WTC11 (cell line): Measurements from ENCODE around the gene GATAD2A. TPM values are rescaled to one million over a fixed set of nuclear protein-coding genes. Genes with fewer than 3 reads are reported as not detected.

Experiments used
- ATAC-seq: fragments of 200-7000 bp; cut with Tn5 transposase; 2 replicates; pipeline ENCODE4 v1.10.0; 2021; ENCODE audit warnings: mild to moderate bottlenecking, moderate library complexity
- CTCF ChIA-PET: fragments of 300-600 bp; sonication (Branson Sonifier 250); formaldehyde crosslinking; loops from one replicate; lab custom pipeline; 2021; ENCODE audit warnings: antibody characterized with exemption; lab: Charles Lee
- POLR2A ChIA-PET: fragments of 350-600 bp; sonication (Branson Sonifier 250); formaldehyde crosslinking; loops from one replicate; lab custom pipeline; 2021; ENCODE audit warnings: antibody characterized with exemption; lab: Charles Lee
- DNase-seq: peaks from one replicate; pipeline ENCODE4 v3.0.0; 2021; ENCODE audit warnings: low spot score
- H3K27ac Mint-ChIP-seq: 2 replicates; pipeline ENCODE4 v1.8.0; 2021; ENCODE audit warnings: mixed read lengths
- H3K27me3 Mint-ChIP-seq: 2 replicates; pipeline ENCODE4 v1.8.0; 2021; ENCODE audit warnings: low read depth, mild to moderate bottlenecking, moderate library complexity, mixed read lengths
- H3K36me3 Mint-ChIP-seq: 2 replicates; pipeline ENCODE4 v1.8.0; 2021; ENCODE audit warnings: mixed read lengths
- H3K4me1 Mint-ChIP-seq: 2 replicates; pipeline ENCODE4 v1.8.0; 2022; ENCODE audit warnings: mixed read lengths
- H3K4me3 Mint-ChIP-seq: 2 replicates; pipeline ENCODE4 v1.8.0; 2021; ENCODE audit warnings: mild to moderate bottlenecking, moderate library complexity, mixed read lengths
- H3K9me3 Mint-ChIP-seq: 2 replicates; pipeline ENCODE4 v1.8.0; 2021; ENCODE audit warnings: mixed read lengths
- CTCF ChIP-seq: fragments of 200-600 bp; IDR thresholded peaks from 2 replicates; pipeline ENCODE4 v1.8.0; 2022; ENCODE audit warnings: antibody characterized with exemption
- E2F5 ChIP-seq: sonication (generic); formaldehyde crosslinking; IDR thresholded peaks from 2 replicates; pipeline ENCODE4 v1.8.1; 2022; ENCODE audit warnings: mild to moderate bottlenecking, moderate library complexity, missing genetic modification reagents
- ESRRA ChIP-seq: sonication (generic); formaldehyde crosslinking; IDR thresholded peaks from 2 replicates; pipeline ENCODE4 v1.8.1; 2022; ENCODE audit warnings: mild to moderate bottlenecking, missing genetic modification reagents, borderline replicate concordance
- ETV6 ChIP-seq: sonication (generic); formaldehyde crosslinking; IDR thresholded peaks from 2 replicates; pipeline ENCODE4 v1.8.1; 2022; ENCODE audit warnings: mild to moderate bottlenecking, missing genetic modification reagents
- GABPB1 ChIP-seq: sonication (generic); formaldehyde crosslinking; IDR thresholded peaks from 2 replicates; pipeline ENCODE4 v1.8.1; 2023; ENCODE audit warnings: mild to moderate bottlenecking, missing genetic modification reagents
- GTF2I ChIP-seq: fragments of 250-450 bp; sonication (Bioruptor Pico); conservative IDR thresholded peaks from 2 replicates; pipeline ENCODE4 v1.4.0; 2021; ENCODE audit warnings: mild to moderate bottlenecking
- IRF2 ChIP-seq: sonication (generic); formaldehyde crosslinking; IDR thresholded peaks from 2 replicates; pipeline ENCODE4 v1.8.0; 2022; ENCODE audit warnings: low read depth, missing genetic modification reagents, borderline replicate concordance
- JAZF1 ChIP-seq: fragments of 250-450 bp; sonication (Bioruptor Pico); IDR thresholded peaks from 2 replicates; pipeline ENCODE4 v1.9.0; 2021; ENCODE audit warnings: moderate library complexity, mild to moderate bottlenecking, inconsistent platforms
- JUN ChIP-seq: sonication (generic); formaldehyde crosslinking; IDR thresholded peaks from 2 replicates; pipeline ENCODE4 v1.8.0; 2023; ENCODE audit warnings: mild to moderate bottlenecking, missing genetic modification reagents
- KAT7 ChIP-seq: sonication (generic); formaldehyde crosslinking; IDR thresholded peaks from 2 replicates; pipeline ENCODE4 v1.8.1; 2023; ENCODE audit warnings: missing genetic modification reagents, mild to moderate bottlenecking, borderline replicate concordance
- MXD4 ChIP-seq: fragments of 250-450 bp; sonication (Bioruptor Pico); IDR thresholded peaks from 2 replicates; pipeline ENCODE4 v1.8.0; 2021; ENCODE audit warnings: mild to moderate bottlenecking, moderate library complexity, borderline replicate concordance
- NFE2L1 ChIP-seq: sonication (generic); formaldehyde crosslinking; IDR thresholded peaks from 2 replicates; pipeline ENCODE4 v1.8.1; 2023; ENCODE audit warnings: missing genetic modification reagents
- PRDM15 ChIP-seq: sonication (generic); formaldehyde crosslinking; IDR thresholded peaks from 2 replicates; pipeline ENCODE4 v1.8.0; 2022; ENCODE audit warnings: missing genetic modification reagents
- TEAD1 ChIP-seq: sonication (generic); formaldehyde crosslinking; IDR thresholded peaks from 2 replicates; pipeline ENCODE4 v1.8.0; 2022; ENCODE audit warnings: mild to moderate bottlenecking, missing genetic modification reagents
- USF1 ChIP-seq: sonication (generic); formaldehyde crosslinking; IDR thresholded peaks from 2 replicates; pipeline ENCODE4 v1.8.0; 2022; ENCODE audit warnings: mild to moderate bottlenecking, missing genetic modification reagents
- ZBTB21 ChIP-seq: sonication (generic); formaldehyde crosslinking; IDR thresholded peaks from 2 replicates; pipeline ENCODE4 v1.8.1; 2023; ENCODE audit warnings: mild to moderate bottlenecking, missing genetic modification reagents, borderline replicate concordance
- ZBTB43 ChIP-seq: sonication (generic); formaldehyde crosslinking; IDR thresholded peaks from 2 replicates; pipeline ENCODE4 v1.8.1; 2023; ENCODE audit warnings: mild to moderate bottlenecking, missing genetic modification reagents
- ZNF281 ChIP-seq: sonication (generic); formaldehyde crosslinking; IDR thresholded peaks from 2 replicates; pipeline ENCODE4 v1.8.0; 2023; ENCODE audit warnings: mild to moderate bottlenecking, missing genetic modification reagents
- ZNF317 ChIP-seq: sonication (generic); formaldehyde crosslinking; IDR thresholded peaks from 2 replicates; pipeline ENCODE4 v1.8.1; 2023; ENCODE audit warnings: low read depth, mild to moderate bottlenecking, moderate library complexity, missing genetic modification reagents, borderline replicate concordance
- ZNF671 ChIP-seq: fragments of 250-450 bp; sonication (Bioruptor Pico); IDR thresholded peaks from 2 replicates; pipeline ENCODE4 v1.8.0; 2021; ENCODE audit warnings: mild to moderate bottlenecking
- ZSCAN18 ChIP-seq: fragments of 250-450 bp; sonication (Bioruptor Pico); IDR thresholded peaks from 2 replicates; pipeline ENCODE4 v2.1.2; 2022; ENCODE audit warnings: mild to moderate bottlenecking, moderate library complexity
- total RNA-seq: library from RNA; stranded (reverse); gene quantifications from 3 replicates; pipeline ENCODE4 v1.2.3, GENCODE V29; 2021

GATAD2A gene
- total RNA-seq, 1 experiment from 2014 or later: 209 TPM

GRCh38 chr19:19361075-19361594, 44.3 kb upstream of the GATAD2A start (continued):
- no peak for TF ChIP-seq MXD4 (CRISPR knock-in tag)
- peak; percentile 74 for TF ChIP-seq CTCF

- TF ChIP-seq ZBTB21 (CRISPR knock-in tag): no peak
- no peak for TF ChIP-seq IRF2 (CRISPR knock-in tag)
- no peak for TF ChIP-seq GTF2I
- TF ChIP-seq ZBTB43 (CRISPR knock-in tag): no peak
- TF ChIP-seq JAZF1 (CRISPR knock-in tag): no peak
- TF ChIP-seq TEAD1 (CRISPR knock-in tag): no peak
- no peak for TF ChIP-seq KAT7 (CRISPR knock-in tag)
- TF ChIP-seq USF1 (CRISPR knock-in tag): no peak
- TF ChIP-seq MXD4 (CRISPR knock-in tag): no peak
- TF ChIP-seq PRDM15 (CRISPR knock-in tag): no peak
- no peak for TF ChIP-seq ESRRA (CRISPR knock-in tag)
- TF ChIP-seq ZNF281 (CRISPR knock-in tag): no peak
- no peak for TF ChIP-seq NFE2L1 (CRISPR knock-in tag)
- no peak for TF ChIP-seq JUN
- no peak for TF ChIP-seq ETV6 (CRISPR knock-in tag)
- no peak for TF ChIP-seq ZSCAN18
- no peak for TF ChIP-seq GABPB1 (CRISPR knock-in tag)
- no peak for TF ChIP-seq ZNF671
- no peak for TF ChIP-seq E2F5 (CRISPR knock-in tag)
- TF ChIP-seq ZNF317 (CRISPR knock-in tag): no peak
- ChIA-PET POLR2A (interaction anchor here (0.6 kb wide), 1 partner anchor 1107 kb away, joined by 8 read pairs; a partner anchor contains a TSS), CTCF (interaction anchor here (0.7 to 1.0 kb wide), 6 partner anchors 13 to 192 kb away, joined by 3 to 4 read pairs (median 3); no protein-coding TSS in a partner anchor)
- H3K36me3 Mint-ChIP-seq: no peaks in the 10 kb centered on the region
- H3K27me3 Mint-ChIP-seq: no peaks in the 10 kb centered on the region
- peaks cover 13% of the 10 kb centered on the region for H3K4me1 Mint-ChIP-seq
- DNase-seq: no peak
- no peak overlapping the region for H3K4me3 Mint-ChIP-seq
- H3K9me3 Mint-ChIP-seq: no peaks in the 10 kb centered on the region
- no peak overlapping the region for H3K27ac Mint-ChIP-seq
- ATAC-seq: no peak
Observed at GRCh38 chr19:19362075-19362474, 43.4 kb upstream of the GATAD2A start.
